HK-2 (cell line): ENCODE results near the gene TAOK1.

Experiments used
- DNase-seq: peaks from one replicate; pipeline ENCODE4 v3.0.0-alpha.2; 2018; ENCODE audit not compliant: unreplicated experiment

TAOK1 gene

GRCh38 chr17:29595107-29595942 lies 205.2 kb downstream of the TAOK1 start:
- no peak for DNase-seq

GRCh38 chr17:29595943-29596774 lies 206.0 kb downstream of the TAOK1 start:
- no peak for DNase-seq

GRCh38 chr17:29596811-29597210 lies 206.6 kb downstream of the TAOK1 start:
- no peak for DNase-seq

- DNase-seq, result no peak
These were observed 207.4 kb downstream of the TAOK1 start for GRCh38 chr17:29597361-29598172.
